Mesendoderm (in vitro differentiated cells): ENCODE results near the gene DSCAML1.

Source experiments
- DNase-seq: peaks from one replicate; pipeline ENCODE4 v3.0.0; 2013
- H2AK5ac ChIP-seq: 2 replicates; pipeline ENCODE4 v1.6.1; 2013; ENCODE audit warnings: low read length, inconsistent platforms
- H2BK120ac ChIP-seq: 2 replicates; pipeline ENCODE4 v1.6.1; 2013; ENCODE audit warnings: low read depth, mild to moderate bottlenecking, low read length, moderate library complexity, mixed read lengths
- H2BK15ac ChIP-seq: replicated peaks from 2 replicates; pipeline ENCODE4 v1.6.1; 2013; ENCODE audit warnings: low read depth, mild to moderate bottlenecking, moderate library complexity
- H2BK5ac ChIP-seq: 2 replicates; pipeline ENCODE4 v1.6.1; 2013; ENCODE audit warnings: low read length, inconsistent platforms
- H3K18ac ChIP-seq: 2 replicates; pipeline ENCODE4 v1.6.1; 2013; ENCODE audit warnings: mild to moderate bottlenecking, low read length, mixed read lengths
- H3K23ac ChIP-seq: one replicate; pipeline ENCODE4 v1.6.1; 2013; ENCODE audit warnings: low read length
- H3K27ac ChIP-seq: 2 replicates; pipeline ENCODE4 v1.5.1; 2013; ENCODE audit warnings: low read depth, mild to moderate bottlenecking, inconsistent platforms, low read length, moderate library complexity
- H3K27me3 ChIP-seq: 2 replicates; pipeline ENCODE4 v1.6.1; 2013; ENCODE audit warnings: low read length, control low read depth, mild to moderate bottlenecking, inconsistent platforms; ENCODE audit not compliant: insufficient read depth, poor library complexity
- H3K36me3 ChIP-seq: 2 replicates; pipeline ENCODE4 v1.6.1; 2013; ENCODE audit warnings: low read length, inconsistent platforms; ENCODE audit not compliant: control insufficient read depth, insufficient read depth
- H3K4ac ChIP-seq: one replicate; pipeline ENCODE4 v1.6.1; 2013; ENCODE audit warnings: low read depth, mild to moderate bottlenecking, low read length, moderate library complexity
- H3K4me1 ChIP-seq: 2 replicates; pipeline ENCODE4 v1.6.1; 2013; ENCODE audit warnings: low read depth, low read length, inconsistent platforms; ENCODE audit not compliant: control insufficient read depth
- H3K4me2 ChIP-seq: 2 replicates; pipeline ENCODE4 v1.6.1; 2013; ENCODE audit warnings: low read length
- H3K4me3 ChIP-seq: 2 replicates; pipeline ENCODE4 v1.5.1; 2013; ENCODE audit warnings: mild to moderate bottlenecking, low read length
- H3K56ac ChIP-seq: one replicate; pipeline ENCODE4 v1.6.1; 2013; ENCODE audit warnings: low read length
- H3K79me1 ChIP-seq: 2 replicates; pipeline ENCODE4 v1.6.1; 2013; ENCODE audit warnings: low read length, inconsistent platforms
- H3K79me2 ChIP-seq: 2 replicates; pipeline ENCODE4 v1.6.1; 2013; ENCODE audit warnings: mild to moderate bottlenecking, low read length; ENCODE audit not compliant: control insufficient read depth, insufficient read depth
- H3K9ac ChIP-seq: 2 replicates; pipeline ENCODE4 v1.6.1; 2013; ENCODE audit warnings: low read length, inconsistent platforms
- H4K5ac ChIP-seq: one replicate; pipeline ENCODE4 v1.6.1; 2013; ENCODE audit warnings: low read length
- H4K8ac ChIP-seq: one replicate; pipeline ENCODE4 v1.6.1; 2013; ENCODE audit warnings: low read depth, mild to moderate bottlenecking, control low read depth, low read length, moderate library complexity
- WGBS: extraction: QIAGEN DNeasy Blood & Tissue Kit; methylation state at CpG from one replicate; pipeline ENCODE4 v1.1.7; 2013; ENCODE audit warnings: low lambda C conversion rate, missing lambda C conversion rate; ENCODE audit not compliant: insufficient coverage; ENCODE audit errors: extremely low coverage; 5-methylcytosine and 5-hydroxymethylcytosine counted together

The DSCAML1 gene

DNA sequence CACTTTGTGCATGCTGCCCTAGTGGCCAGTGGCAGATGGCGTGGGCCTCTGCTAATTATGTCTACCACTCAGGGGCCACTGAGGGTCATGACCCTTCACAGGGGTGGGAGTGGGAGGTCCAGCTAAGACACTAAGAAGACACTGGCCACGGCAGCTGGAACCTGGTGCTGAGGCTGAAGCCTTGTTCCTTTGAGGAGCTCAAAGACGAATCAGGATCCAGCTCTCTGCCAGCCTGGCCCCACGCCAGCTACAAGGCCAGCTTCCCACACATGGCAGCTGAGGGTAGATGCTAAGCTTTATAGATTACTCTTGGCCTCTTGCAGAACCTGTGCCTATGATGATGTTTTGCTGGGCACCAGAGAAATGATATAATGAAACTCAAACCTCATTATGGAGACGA lies 226.3 kb downstream of the DSCAML1 start:
- no peak overlapping the region for H2BK15ac ChIP-seq
- H3K36me3 ChIP-seq, result no peaks in the 10 kb centered on the region
- no peak overlapping the region for H3K4me3 ChIP-seq
- H3K23ac ChIP-seq, result no peak overlapping the region
- H4K8ac ChIP-seq, result no peak overlapping the region
- no peak overlapping the region for H2BK5ac ChIP-seq
- H3K27ac ChIP-seq, result no peak overlapping the region
- no peaks in the 10 kb centered on the region for H3K4me1 ChIP-seq
- DNase-seq, result no peak
- H3K56ac ChIP-seq, result no peak overlapping the region
- H3K79me2 ChIP-seq, result no peaks in the 10 kb centered on the region
- H2BK120ac ChIP-seq, result no peak overlapping the region
- no CpG with 5 or more reads among the region's 5 CpGs for WGBS
- no peaks in the 10 kb centered on the region for H3K79me1 ChIP-seq
- H3K4me2 ChIP-seq, result no peak overlapping the region
- no peak overlapping the region for H2AK5ac ChIP-seq
- no peak overlapping the region for H4K5ac ChIP-seq
- H3K4ac ChIP-seq, result no peak overlapping the region
- H3K18ac ChIP-seq, result no peak overlapping the region
- no peak overlapping the region for H3K9ac ChIP-seq
- H3K27me3 ChIP-seq, result no peaks in the 10 kb centered on the region

DNA sequence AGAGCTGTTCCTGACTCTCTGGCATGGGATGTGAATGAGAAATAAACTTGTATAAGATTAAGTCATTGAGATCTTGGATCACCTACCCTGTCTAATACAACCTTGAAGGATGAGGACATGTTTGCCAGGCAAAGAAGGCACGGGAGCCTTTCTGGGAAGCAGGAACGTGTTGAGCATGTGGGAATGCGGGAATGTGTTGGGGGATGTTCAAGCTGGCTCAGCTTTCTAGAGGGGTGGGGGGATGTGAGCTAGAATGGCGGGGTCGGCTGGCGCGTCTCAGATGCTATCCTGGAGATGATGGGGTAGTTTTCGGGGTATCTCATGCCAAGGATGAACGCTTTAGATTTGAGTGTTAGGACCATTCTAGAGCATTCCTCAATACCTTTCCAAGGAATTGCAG lies 227.1 kb downstream of the DSCAML1 start:
- Histone ChIP-seq H3K79me1 (no peaks in the 10 kb centered on the region), H2AK5ac (no peak overlapping the region), H3K56ac (no peak overlapping the region), H3K4me2 (no peak overlapping the region), H4K8ac (no peak overlapping the region), H2BK5ac (no peak overlapping the region), H3K18ac (no peak overlapping the region), H2BK120ac (no peak overlapping the region), H3K36me3 (no peaks in the 10 kb centered on the region), H3K79me2 (no peaks in the 10 kb centered on the region), H3K27ac (no peak overlapping the region), H3K27me3 (no peaks in the 10 kb centered on the region), H3K23ac (no peak overlapping the region), H2BK15ac (no peak overlapping the region), H3K4ac (no peak overlapping the region), H4K5ac (no peak overlapping the region), H3K9ac (no peak overlapping the region), H3K4me3 (no peak overlapping the region), H3K4me1 (no peaks in the 10 kb centered on the region)
- no CpG with 5 or more reads among the region's 9 CpGs for WGBS
- DNase-seq, result no peak

DNA sequence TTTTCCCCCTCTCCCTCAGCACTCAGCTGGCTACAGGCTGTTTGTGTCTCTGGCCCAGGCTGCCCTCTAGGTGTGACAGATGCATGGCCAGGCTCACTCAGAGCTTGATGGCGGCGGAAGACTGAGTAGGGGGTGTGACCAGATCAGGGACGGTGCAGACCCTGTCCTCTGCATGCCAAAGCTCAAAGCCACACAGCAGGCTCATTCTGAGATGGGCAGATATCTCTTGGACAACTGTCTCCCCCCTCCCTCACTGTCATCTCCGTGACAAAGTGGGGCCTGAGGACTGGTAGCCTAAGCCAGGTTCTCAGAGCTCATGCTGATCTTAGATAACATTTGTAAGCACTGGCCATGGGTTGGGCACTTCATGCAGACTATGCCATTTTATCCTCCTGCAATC lies 231.3 kb downstream of the DSCAML1 start:
- no peak overlapping the region for H4K8ac ChIP-seq
- no peak overlapping the region for H3K27ac ChIP-seq
- H2BK15ac ChIP-seq, result no peak overlapping the region
- peak; percentile 74 for DNase-seq
- H2AK5ac ChIP-seq, result no peak overlapping the region
- no peak overlapping the region for H2BK120ac ChIP-seq
- no peak overlapping the region for H4K5ac ChIP-seq
- H3K79me2 ChIP-seq, result no peaks in the 10 kb centered on the region
- no peak overlapping the region for H3K23ac ChIP-seq
- no peak overlapping the region for H3K4me3 ChIP-seq
- no peaks in the 10 kb centered on the region for H3K27me3 ChIP-seq
- H3K4ac ChIP-seq, result no peak overlapping the region
- WGBS, result no CpG with 5 or more reads among the region's 4 CpGs
- H3K4me2 ChIP-seq, result no peak overlapping the region
- H3K56ac ChIP-seq, result no peak overlapping the region
- H2BK5ac ChIP-seq, result no peak overlapping the region
- H3K79me1 ChIP-seq, result no peaks in the 10 kb centered on the region
- H3K9ac ChIP-seq, result no peak overlapping the region
- no peaks in the 10 kb centered on the region for H3K36me3 ChIP-seq
- H3K4me1 ChIP-seq, result no peaks in the 10 kb centered on the region
- no peak overlapping the region for H3K18ac ChIP-seq

DNA sequence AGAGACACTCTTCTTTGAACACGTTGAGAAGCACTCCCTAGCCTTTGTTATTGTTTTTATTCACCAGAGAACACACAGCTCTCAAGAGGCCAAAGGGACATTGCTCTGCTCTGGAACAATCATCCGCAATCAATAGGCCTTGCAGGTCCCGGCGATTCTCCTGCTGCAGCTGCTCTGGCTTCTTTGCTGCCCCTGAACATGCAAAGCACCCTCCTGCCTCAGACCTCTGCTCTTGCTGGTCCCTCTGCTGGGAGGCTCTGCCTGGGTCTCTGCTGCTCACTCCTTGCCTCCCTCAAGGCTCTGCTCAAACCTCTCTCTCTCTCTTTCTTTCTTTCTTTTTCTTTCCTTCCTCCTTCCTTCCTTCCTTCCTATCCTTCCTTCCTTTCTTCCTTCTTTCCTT lies 232.7 kb downstream of the DSCAML1 start:
- no peaks in the 10 kb centered on the region for H3K79me2 ChIP-seq
- no peak overlapping the region for H2AK5ac ChIP-seq
- H3K79me1 ChIP-seq, result no peaks in the 10 kb centered on the region
- no peak overlapping the region for H2BK120ac ChIP-seq
- H3K27ac ChIP-seq, result no peak overlapping the region
- DNase-seq, result no peak
- H3K36me3 ChIP-seq, result no peaks in the 10 kb centered on the region
- no peak overlapping the region for H4K5ac ChIP-seq
- no peak overlapping the region for H4K8ac ChIP-seq
- no peaks in the 10 kb centered on the region for H3K4me1 ChIP-seq
- H3K4ac ChIP-seq, result no peak overlapping the region
- no peak overlapping the region for H3K23ac ChIP-seq
- no peak overlapping the region for H2BK15ac ChIP-seq
- H3K4me2 ChIP-seq, result no peak overlapping the region
- no peaks in the 10 kb centered on the region for H3K27me3 ChIP-seq
- WGBS, result no CpG with 5 or more reads among the region's 4 CpGs
- H3K56ac ChIP-seq, result no peak overlapping the region
- H3K4me3 ChIP-seq, result no peak overlapping the region
- H2BK5ac ChIP-seq, result no peak overlapping the region
- H3K18ac ChIP-seq, result no peak overlapping the region
- H3K9ac ChIP-seq, result no peak overlapping the region

GRCh38 chr11:117563556-117563955 lies 233.5 kb downstream of the DSCAML1 start:
- no peak for DNase-seq
- H4K8ac ChIP-seq, result no peak overlapping the region
- no peaks in the 10 kb centered on the region for H3K4me1 ChIP-seq
- no peak overlapping the region for H2BK5ac ChIP-seq
- no peak overlapping the region for H2AK5ac ChIP-seq
- no peaks in the 10 kb centered on the region for H3K79me2 ChIP-seq
- H3K27me3 ChIP-seq, result no peaks in the 10 kb centered on the region
- H3K9ac ChIP-seq, result no peak overlapping the region
- H4K5ac ChIP-seq, result no peak overlapping the region
- H3K23ac ChIP-seq, result no peak overlapping the region
- H3K36me3 ChIP-seq, result no peaks in the 10 kb centered on the region
- no peaks in the 10 kb centered on the region for H3K79me1 ChIP-seq
- H3K18ac ChIP-seq, result no peak overlapping the region
- no peak overlapping the region for H2BK120ac ChIP-seq
- WGBS, result no CpG with 5 or more reads among the region's 7 CpGs
- no peak overlapping the region for H3K4me3 ChIP-seq
- no peak overlapping the region for H3K4me2 ChIP-seq
- H3K4ac ChIP-seq, result no peak overlapping the region
- no peak overlapping the region for H3K27ac ChIP-seq
- H3K56ac ChIP-seq, result no peak overlapping the region
- H2BK15ac ChIP-seq, result no peak overlapping the region

GRCh38 chr11:117562136-117562535 lies 234.9 kb downstream of the DSCAML1 start:
- Histone ChIP-seq H3K18ac (no peak overlapping the region), H3K56ac (no peak overlapping the region), H2BK15ac (no peak overlapping the region), H3K79me1 (no peaks in the 10 kb centered on the region), H2BK120ac (no peak overlapping the region), H3K36me3 (no peaks in the 10 kb centered on the region), H3K27ac (no peak overlapping the region), H3K27me3 (no peaks in the 10 kb centered on the region), H3K79me2 (no peaks in the 10 kb centered on the region), H3K4me1 (no peaks in the 10 kb centered on the region), H2AK5ac (no peak overlapping the region), H4K5ac (no peak overlapping the region), H3K4me2 (no peak overlapping the region), H2BK5ac (no peak overlapping the region), H3K4me3 (no peak overlapping the region), H3K23ac (no peak overlapping the region), H3K9ac (no peak overlapping the region), H4K8ac (no peak overlapping the region), H3K4ac (no peak overlapping the region)
- DNase-seq, result no peak
- WGBS, result no CpG with 5 or more reads among the region's 6 CpGs
